NCI-H226 (cell line): Measurements from ENCODE around the gene NFILZ.
"Not testable (repeated sequence)": the region's sequence is repeated elsewhere in the genome, so short reads cannot be mapped to it uniquely, and the experiment has no call there.

ENCODE experiments used
- DNase-seq: peaks from one replicate; pipeline ENCODE4 v3.0.0-alpha.2; 2015

The NFILZ gene

GRCh38 chr19:8611877-8612806 lies 18.3 kb upstream of the NFILZ start:
- DNase-seq = peak; percentile 72

- DNase-seq = no peak
Observed at GRCh38 chr19:8612807-8613171, 17.6 kb upstream of the NFILZ start.

GRCh38 chr19:8614455-8614854 lies 16.0 kb upstream of the NFILZ start:
- DNase-seq = no peak

- DNase-seq = peak; percentile 73
Observed at GRCh38 chr19:8615024-8615423, 15.4 kb upstream of the NFILZ start.

GRCh38 chr19:8615813-8616596 lies 14.4 kb upstream of the NFILZ start:
- DNase-seq = peak; percentile 45

- no peak for DNase-seq
Observed at GRCh38 chr19:8616861-8617260, 13.6 kb upstream of the NFILZ start.

- not testable (repeated sequence) for DNase-seq
Observed at GRCh38 chr19:8617325-8617724, 13.1 kb upstream of the NFILZ start.

- no peak for DNase-seq
Observed at GRCh38 chr19:8617984-8618383, 12.4 kb upstream of the NFILZ start.

GRCh38 chr19:8618751-8619150 lies 11.7 kb upstream of the NFILZ start:
- DNase-seq = no peak

- DNase-seq = not testable (repeated sequence)
Observed at GRCh38 chr19:8622886-8623285, 7.5 kb upstream of the NFILZ start.

GRCh38 chr19:8626842-8627241 lies 3.6 kb upstream of the NFILZ start:
- no peak for DNase-seq

GRCh38 chr19:8629184-8629583 lies 1.2 kb upstream of the NFILZ start:
- DNase-seq = no peak

GRCh38 chr19:8630796-8631424 lies 477 bp downstream of the NFILZ start:
- DNase-seq = no peak

GRCh38 chr19:8631425-8631819 lies 989 bp downstream of the NFILZ start:
- DNase-seq = no peak

- DNase-seq = no peak
Observed at GRCh38 chr19:8635422-8635821, 5.0 kb downstream of the NFILZ start.

GRCh38 chr19:8637070-8637469 lies 6.6 kb downstream of the NFILZ start:
- peak; percentile 60 for DNase-seq

GRCh38 chr19:8638078-8638619 lies 7.7 kb downstream of the NFILZ start:
- DNase-seq = peak; percentile 85

- DNase-seq = no peak
Observed at GRCh38 chr19:8639821-8640401, 9.5 kb downstream of the NFILZ start.

- DNase-seq = no peak
Observed at GRCh38 chr19:8640402-8641004, 10.1 kb downstream of the NFILZ start.

GRCh38 chr19:8641221-8641907 lies 10.9 kb downstream of the NFILZ start:
- no peak for DNase-seq

- DNase-seq = peak; percentile 49
Observed at GRCh38 chr19:8641908-8642547, 11.6 kb downstream of the NFILZ start.
